HG03103 (cell line): ENCODE results near the gene GATA1.
A peak's percentile ranks its signal among the peaks of the same experiment; 100 is the strongest.

ENCODE experiments used
- ATAC-seq: cut with Tn5 transposase; IDR thresholded peaks from one replicate; pipeline ENCODE4 v1.9.1; 2021; ENCODE audit warnings: low read depth; ENCODE audit not compliant: unreplicated experiment

The GATA1 gene

DNA sequence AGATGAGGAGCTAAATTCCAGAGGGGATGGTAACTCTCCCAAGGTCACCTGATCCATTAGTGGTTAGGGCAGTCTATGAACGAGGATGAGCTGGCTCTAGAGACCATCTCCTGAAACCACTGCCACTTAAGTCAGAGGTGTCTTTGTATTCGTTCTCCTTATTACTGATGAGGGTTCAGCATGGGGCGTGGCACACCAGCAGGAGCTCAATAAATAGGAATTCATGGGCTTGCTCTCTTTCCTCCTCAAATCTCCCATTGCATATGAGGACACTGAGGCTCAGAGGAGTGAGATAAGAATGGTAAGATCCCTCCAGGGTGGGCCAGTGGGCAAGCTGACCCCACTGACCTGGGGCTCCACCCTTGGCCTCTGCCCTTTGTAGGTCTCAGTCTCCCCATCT is 1.7 kb upstream of the GATA1 start:
- no peak for ATAC-seq

DNA sequence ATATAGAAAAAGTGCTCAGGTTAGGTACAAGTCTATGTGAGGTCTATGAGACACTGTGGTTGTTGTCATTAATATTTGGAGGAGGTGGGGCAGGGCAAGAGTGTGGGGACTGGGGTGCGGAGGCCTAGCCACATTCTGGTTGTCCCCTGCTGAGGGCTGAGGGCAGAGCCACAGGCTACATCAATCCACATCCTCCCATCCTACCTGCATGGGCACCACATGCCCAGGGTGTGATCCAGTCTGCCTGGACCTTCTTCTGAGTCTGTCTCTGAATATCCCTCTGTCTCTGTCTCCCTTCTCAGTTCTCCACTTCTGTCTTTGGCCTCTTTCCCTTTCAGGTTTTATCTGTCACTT is 1.2 kb upstream of the GATA1 start:
- no peak for ATAC-seq

DNA sequence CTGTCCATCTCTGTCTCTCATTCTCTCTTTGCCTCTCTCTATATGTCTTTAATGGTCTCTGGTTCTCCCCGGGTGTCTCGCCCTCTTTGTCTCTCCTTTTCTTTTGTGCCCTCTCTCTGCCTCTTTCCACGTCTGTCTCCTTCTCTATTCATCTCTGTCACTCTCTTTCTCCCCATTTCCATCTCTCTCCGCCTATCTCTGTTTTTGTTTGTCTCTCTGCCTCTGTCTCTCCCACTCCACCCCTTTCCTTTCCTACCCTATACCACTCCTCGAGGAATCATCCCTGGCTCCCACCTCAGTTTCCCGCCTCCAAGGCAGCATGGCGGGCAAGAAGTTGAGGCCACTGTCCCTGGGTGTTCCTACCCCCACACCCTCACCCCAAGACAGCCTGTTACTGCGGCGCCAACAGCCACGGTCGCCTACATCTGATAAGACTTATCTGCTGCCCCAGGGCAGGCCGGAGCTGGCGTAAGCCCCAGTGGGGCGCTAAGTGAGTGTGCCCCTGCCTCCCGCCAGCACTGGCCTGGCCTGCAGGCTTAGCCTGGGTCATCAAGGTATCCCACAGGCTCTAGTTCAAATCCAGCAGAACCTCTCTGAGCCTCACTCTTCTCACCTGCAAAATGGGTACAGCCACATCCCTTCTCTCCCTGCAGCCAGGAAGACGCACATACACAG is 713 bp upstream of the GATA1 start:
- ATAC-seq: no peak

DNA sequence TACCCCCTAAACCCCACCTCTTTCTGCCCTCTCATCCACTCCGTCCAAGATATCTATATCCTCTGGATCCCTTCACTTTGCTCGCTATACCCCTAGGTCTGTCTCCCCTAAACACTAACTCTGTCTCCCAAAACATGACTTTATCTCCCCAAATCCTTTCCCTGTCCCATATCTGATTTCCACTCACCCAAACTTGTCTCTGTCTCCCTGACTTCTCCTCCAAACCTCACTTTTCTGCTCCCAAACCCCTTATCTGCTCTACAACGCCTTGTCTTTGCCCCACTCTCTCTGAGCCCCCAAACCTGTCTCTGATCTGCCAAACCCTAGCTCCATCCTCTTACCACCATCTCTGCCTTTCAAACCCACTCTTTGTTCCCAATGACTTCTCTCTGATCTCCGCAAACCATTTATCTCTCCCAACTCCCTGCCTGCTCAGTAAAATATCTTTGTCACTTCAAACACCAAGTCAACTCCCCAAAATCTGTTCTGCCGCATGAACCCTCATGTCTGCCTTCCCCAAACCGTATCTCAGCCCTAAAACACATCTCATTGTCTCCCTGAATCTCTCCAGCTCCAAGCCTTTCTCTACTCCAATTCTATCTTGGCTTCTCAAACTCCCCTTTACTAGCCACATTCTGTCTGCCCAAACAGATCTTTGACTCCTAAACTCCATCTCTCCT is 575 bp downstream of the GATA1 start:
- no peak for ATAC-seq

DNA sequence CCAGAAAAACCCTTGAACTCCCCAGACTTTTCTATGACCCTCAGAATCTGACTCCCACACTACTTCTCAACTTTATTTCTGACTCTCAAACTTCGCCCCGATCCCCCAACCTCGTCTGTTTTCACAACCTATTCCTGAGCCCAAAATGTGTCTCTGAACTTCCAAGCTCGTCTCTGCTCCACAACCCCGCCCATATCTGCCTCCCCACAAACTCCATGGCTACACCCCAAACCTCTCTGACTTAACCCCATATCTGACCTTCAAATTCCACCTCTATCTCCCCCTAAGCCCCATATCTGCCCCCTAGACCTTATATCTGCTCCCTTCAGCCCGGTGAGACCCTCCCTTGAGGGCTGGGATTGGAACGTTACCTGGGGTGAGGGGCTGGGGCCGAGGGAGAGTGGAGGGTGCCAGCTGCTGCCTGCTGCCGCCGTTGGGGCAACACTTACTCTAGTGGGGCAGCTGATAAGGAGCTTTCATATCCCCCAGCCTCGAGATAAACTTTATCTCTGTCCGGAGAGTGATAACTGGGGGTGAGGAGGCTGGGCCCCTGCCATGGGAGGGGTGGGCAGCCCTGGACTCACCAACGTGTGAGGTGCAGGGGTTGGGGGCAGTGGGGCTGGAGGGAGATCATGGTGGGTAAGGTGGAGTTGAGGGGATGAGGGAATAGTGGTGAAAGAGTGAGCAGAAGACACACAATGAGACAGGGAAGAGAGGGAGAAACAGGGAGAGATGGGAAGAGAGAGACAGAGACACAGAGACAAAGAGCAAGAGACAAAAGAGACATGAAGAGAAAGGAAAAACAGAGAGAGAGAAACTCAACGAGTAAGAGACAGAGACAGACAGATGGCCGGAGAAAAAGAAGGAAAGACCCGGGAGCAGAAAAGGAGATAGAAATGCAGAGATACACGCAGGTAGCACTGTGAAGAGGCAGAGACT is 1.4 kb downstream of the GATA1 start:
- ATAC-seq: no peak

DNA sequence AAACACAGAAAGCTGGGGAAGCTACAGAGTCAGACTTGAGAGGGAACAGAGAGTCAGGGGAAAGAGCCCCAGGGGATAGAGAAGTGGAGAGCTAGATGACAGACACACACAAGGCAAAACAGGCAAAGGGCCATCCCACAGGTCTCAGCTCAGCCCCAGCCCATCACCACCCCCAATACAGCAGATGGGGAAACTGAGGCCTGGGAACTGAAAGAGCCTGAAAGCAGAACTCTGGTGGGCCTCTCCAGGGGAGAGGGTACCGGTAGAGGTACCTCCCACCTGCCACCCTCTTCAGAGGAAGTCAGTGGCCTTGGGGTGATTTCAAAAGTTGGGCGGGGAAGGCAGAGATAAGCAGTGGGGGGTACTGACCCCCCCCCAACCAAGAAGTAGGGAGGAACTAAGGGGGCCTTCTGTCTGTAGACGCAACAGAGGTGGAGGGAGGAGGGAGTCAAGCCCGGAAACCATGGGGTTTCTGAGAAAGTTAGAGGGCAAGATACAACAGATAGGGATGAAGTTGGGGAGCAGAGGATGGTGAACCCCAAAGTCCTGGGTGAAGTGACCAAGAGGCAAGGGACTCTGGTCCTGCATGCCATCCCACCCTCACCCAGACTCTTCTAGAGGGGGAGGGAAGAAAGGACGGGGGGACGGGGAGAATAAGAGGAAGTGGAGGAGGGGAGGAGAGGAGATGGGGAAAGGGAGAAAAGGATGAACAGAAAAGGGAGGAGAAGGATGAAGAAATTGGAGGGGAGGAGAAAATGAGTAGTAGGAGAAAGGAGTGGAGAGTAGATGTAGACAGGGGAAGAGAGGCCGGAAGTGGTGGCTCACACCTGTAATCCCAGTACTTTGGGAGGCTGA is 3.2 kb downstream of the GATA1 start:
- no peak for ATAC-seq

DNA sequence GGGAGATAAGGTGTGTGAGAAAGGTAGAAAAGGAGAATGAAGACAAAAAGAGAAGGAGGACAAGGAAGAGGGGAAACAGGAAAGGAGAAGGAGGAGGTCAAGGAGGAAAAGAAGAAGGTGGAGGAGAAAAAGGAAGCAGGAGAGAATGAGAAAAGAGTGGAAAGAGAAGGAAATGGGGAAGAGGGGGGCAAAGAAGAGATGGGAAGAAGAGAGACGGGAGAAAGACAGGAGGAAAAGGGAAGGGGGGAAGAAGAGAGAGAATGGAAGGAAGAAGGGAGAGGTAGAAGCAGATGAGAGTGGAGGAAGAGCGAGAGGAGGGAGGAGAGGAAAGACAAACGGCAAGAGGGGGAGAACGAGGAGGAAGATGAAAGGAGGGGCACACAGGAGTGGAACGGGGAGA is 4.1 kb downstream of the GATA1 start:
- no peak for ATAC-seq

DNA sequence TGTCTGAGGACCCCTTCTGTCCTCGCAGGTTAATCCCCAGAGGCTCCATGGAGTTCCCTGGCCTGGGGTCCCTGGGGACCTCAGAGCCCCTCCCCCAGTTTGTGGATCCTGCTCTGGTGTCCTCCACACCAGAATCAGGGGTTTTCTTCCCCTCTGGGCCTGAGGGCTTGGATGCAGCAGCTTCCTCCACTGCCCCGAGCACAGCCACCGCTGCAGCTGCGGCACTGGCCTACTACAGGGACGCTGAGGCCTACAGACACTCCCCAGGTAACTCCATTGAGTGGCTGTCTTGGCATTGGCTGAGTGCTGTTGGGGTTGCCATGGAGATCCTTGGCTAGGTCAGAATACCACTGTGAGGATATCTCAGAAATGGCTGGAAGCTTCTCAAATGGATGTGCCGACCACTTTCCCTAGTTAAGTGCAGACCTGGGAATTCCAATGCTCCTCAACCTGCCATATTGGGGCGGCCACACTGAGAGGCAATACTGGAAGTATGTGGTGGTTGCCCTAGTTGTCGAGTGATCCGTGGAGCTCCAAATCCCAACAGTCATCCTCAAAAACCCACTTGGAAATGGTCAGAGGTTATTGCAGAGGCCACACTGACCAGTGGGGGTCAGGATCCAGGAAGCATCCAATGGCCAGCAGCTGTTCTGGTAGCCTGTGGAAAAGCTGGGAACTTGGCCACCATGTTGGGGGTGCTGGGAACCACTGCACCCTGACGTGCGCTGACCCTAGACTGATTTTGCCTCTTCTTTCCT is 4.9 kb downstream of the GATA1 start:
- no peak for ATAC-seq

DNA sequence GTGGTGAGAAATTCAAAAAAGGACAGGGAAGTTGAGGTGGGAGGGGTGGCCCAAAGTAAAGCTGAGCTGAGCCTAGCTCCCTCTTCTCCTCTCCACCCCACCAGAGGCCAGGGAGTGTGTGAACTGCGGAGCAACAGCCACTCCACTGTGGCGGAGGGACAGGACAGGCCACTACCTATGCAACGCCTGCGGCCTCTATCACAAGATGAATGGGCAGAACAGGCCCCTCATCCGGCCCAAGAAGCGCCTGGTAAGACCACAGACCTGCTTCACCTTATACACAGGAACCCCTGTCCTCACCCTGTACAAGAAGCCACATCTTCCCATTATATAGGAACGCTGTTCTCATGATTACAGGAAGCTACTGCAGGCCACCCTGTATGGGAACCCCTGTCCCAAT is 5.8 kb downstream of the GATA1 start:
- ATAC-seq: no peak

DNA sequence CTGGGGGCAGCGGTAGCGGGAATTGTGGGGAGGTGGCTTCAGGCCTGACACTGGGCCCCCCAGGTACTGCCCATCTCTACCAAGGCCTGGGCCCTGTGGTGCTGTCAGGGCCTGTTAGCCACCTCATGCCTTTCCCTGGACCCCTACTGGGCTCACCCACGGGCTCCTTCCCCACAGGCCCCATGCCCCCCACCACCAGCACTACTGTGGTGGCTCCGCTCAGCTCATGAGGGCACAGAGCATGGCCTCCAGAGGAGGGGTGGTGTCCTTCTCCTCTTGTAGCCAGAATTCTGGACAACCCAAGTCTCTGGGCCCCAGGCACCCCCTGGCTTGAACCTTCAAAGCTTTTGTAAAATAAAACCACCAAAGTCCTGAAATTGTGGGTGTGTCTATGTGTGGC is 7.5 kb downstream of the GATA1 start:
- no peak for ATAC-seq

DNA sequence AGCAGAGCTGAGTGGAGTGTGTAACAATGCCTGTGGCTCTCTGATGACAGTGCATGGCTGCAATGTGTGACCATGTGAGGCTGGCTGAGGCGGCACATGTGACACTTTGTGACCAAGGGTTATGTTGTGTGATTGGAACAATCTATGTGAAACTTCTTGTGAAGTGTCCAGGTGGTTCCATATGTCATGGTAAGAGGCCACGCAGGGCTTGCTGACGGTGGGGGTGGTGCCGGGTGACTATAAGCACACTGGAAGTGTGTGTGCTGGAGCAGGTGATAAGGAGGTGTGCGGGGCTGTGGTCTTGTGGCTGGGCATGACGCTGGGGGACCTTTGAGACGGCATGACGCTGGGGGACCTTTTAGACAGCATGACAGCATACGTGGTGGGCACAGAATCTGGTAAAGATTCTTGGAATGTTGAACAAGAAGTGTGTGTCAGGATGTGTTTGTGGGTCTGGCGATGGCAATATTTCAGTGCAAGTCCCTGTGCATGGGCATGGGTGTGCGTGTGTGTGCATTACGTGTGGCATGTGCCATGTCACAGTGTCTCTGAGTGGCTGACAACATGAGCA is 8.0 kb downstream of the GATA1 start:
- ATAC-seq: no peak

DNA sequence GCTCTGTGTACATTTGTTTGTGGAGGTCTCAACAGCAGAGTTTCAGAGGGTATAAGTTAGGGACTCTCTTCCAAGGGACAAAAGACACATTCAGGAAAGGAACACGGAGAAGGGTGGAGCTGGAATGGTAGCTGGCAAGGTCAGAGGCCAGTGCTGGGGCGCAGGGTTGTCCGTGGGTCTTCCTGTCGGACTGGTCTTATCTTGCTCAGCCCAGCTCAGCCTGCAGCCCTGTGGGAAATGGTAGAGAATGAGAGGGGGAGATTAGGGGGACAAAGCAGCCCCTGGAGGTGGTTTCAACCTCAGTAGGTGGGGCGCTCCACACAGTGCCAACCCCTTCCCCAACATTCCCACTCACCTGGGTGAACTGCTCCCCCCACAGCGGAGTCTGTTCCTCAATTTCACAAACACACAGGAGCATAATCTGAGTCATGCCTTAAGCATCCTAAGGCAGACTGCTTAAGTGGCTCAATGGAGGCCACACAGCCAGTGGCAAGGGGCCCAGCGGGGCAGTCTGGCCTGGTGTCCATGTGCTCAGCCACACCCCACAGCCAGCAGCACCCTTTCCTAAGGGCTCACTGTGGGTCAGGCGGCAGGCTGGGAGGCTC is 8.6 kb downstream of the GATA1 start:
- no peak for ATAC-seq

DNA sequence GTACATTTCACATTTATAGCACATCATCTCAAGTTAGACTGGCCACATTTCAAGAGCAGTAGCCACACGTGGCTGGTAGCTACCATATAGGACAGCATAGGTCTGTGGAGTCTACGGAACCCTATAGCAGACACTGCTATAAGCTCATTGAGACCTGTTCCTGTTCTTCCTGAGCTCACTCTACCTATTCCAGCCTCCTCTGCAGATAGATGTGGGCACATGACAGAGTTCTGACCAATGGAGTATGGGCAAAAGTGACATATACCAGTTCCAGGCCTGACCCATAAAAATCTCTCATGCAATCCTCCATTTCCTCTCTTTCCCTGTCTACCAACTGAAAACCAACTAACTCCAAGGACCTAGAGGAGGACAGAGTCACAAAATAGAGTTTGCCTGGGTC is 11.9 kb downstream of the GATA1 start:
- ATAC-seq: no peak

DNA sequence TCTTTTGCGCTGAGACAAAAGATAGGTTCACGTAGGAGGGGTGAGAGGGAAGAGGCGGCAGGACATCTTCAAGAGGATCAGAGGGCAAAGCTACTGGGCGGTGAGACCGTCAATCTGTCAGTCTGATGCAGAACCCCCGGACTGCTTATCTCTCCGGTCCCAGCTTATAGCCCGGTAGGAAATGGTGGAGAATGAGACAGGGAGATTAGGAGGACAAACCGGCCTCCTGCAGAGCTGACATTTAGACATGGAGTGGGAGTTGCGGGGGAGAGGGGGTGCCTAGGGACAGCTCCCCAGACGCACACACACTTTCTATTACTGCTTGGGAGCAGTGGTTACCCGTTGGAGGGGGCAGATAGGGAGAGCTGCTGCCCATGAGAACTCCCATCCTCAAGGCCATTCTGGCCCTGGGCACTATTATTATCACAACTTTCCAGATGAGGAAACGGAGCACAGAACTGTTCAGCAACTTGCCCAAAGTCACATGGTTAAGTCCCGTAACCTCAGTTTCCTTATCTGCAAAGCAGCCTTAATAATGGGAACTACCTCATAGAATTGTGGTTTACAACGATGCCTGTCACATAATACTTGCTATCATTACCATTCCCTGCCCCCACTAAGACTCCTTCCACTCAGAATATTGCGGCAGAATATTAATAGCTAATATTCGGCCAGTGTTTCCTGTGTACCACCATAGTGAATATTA is 14.3 kb downstream of the GATA1 start:
- no peak for ATAC-seq

DNA sequence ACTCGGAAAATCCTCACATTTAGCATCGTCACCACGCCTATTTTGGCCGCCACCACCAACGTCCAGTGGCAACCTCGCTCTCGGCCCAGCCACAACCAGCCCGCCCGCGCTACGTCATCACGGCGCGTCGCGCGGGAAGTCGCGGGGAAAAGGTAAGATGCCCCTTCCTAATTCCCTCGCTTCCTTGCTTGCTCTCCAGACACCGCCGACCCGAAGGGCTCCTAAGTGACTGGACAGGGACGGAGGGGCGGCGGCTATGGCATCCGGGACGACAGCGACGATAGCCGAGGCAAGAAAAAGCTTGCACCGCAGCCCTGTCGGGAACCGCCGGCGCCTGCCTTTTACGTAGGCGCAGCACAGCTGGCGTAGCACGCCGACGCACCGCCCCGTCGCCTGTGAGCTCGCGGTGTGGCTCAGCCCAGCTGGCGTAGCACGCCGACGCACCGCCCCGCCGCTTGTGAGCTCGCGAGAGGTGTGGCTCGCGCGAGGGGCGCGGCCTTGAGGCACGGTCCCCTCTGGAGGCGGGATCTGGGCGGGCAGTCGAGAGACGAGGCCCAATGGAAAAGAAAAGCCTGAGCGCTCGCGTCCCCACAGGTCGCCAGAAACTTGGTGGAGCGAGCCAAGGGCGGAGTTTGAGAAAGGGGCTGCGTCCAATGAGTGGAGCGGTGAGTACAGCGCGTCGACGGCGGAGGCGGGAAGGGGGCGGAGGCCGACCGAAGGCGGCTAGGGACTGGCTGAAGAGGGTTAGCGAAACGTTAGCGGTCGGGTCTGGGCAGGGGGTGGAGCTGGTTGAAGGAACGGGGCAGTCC is 15.1 kb downstream of the GATA1 start, which contains the start of gene HDAC6:
Gene HDAC6, plus strand, starts transcription at position 788 of the 809 bp plus-strand sequence. CDS start 626 bp downstream, outside the sequence.
- peak; percentile 82 for ATAC-seq

DNA sequence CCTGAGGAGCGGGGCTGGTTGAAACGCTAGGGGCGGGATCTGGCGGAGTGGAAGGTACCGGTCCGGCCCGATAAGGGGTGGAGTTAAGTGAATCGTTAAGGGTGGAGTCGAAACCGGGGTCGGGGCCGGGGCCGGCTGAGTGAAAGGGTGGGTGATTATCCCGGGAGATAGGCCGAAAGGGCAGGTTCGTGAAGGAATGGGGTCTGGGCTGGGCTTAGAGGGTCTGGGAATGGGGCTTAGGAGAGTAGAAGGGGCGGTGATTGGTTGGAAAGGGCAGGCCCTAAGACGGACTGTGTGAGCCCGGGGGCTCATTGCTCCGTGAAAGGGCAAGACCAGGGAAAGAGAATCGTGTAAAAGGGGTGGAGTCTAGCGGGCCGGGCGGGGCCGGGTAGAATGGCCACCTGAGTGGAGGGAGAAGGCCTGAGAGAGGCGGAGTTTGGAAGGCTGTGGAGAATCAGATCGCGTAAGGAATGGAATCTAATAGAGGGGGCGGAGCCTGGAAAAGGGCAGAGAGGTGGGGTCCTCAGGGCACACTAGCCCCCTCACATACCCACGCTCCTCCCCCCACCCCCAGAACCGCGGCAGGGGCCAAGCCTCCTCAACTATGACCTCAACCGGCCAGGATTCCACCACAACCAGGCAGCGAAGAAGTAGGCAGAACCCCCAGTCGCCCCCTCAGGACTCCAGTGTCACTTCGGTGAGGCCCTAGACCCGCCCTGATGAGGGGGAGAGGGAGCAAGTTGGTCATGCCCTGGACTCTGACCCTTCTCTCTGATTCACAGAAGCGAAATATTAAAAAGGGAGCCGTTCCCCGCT is 15.9 kb downstream of the GATA1 start:
- peak; percentile 34 for ATAC-seq

DNA sequence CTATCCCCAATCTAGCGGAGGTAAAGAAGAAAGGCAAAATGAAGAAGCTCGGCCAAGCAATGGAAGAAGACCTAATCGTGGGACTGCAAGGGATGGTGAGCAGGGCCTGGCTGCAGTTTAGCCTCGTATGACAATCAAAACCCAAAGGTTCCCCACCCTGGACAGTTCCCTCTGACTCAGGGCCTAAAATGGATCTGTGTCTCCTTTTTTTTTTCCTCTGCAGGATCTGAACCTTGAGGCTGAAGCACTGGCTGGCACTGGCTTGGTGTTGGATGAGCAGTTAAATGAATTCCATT is 16.5 kb downstream of the GATA1 start:
- ATAC-seq: no peak
